HL-60 (cell line): ENCODE results near the gene TOP2B.

Experiments used
- GABPA ChIP-seq: IDR thresholded peaks from 2 replicates; pipeline ENCODE4 v1.6.1; 2012; ENCODE audit warnings: low read depth
- POLR2AphosphoS5 ChIP-seq: IDR thresholded peaks from 2 replicates; pipeline ENCODE4 v1.6.1; 2012; ENCODE audit warnings: low read depth
- SPI1 ChIP-seq: IDR thresholded peaks from 2 replicates; pipeline ENCODE4 v1.6.1; 2012; ENCODE audit warnings: low read depth, mild to moderate bottlenecking, borderline replicate concordance
- TF ChIP-seq, protein P1 (sequence below): IDR thresholded peaks from 2 replicates; pipeline ENCODE4 v1.6.1; 2012; ENCODE audit warnings: low read depth; ENCODE audit not compliant: insufficient replicate concordance
- TF ChIP-seq, protein P2 (sequence below): IDR thresholded peaks from one replicate; pipeline ENCODE4 v1.5.1; 2011; ENCODE audit warnings: low read length, control low read depth, inconsistent platforms; ENCODE audit not compliant: insufficient read depth

DNA sequence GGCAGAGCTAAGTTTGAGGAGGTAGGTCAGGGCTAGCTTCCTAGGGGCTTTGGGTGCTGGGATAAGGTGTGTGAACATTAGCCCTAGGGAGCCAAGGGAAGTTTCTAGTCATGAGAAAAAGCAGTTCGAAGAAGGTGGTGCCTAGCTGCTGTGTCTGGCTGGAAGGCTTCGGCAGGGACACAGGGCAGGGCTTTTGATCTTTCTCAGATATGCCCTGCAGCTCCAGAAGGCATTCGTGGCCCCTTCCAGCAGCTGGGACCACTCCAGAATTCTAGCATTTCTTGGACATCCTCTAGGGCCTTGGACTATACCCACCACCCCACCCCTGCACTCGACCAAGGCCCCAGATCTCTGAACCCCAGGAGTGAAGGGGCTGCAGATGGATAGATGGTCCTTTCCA, 88.6 kb downstream of the TOP2B start:
- TF ChIP-seq, protein P1, sequence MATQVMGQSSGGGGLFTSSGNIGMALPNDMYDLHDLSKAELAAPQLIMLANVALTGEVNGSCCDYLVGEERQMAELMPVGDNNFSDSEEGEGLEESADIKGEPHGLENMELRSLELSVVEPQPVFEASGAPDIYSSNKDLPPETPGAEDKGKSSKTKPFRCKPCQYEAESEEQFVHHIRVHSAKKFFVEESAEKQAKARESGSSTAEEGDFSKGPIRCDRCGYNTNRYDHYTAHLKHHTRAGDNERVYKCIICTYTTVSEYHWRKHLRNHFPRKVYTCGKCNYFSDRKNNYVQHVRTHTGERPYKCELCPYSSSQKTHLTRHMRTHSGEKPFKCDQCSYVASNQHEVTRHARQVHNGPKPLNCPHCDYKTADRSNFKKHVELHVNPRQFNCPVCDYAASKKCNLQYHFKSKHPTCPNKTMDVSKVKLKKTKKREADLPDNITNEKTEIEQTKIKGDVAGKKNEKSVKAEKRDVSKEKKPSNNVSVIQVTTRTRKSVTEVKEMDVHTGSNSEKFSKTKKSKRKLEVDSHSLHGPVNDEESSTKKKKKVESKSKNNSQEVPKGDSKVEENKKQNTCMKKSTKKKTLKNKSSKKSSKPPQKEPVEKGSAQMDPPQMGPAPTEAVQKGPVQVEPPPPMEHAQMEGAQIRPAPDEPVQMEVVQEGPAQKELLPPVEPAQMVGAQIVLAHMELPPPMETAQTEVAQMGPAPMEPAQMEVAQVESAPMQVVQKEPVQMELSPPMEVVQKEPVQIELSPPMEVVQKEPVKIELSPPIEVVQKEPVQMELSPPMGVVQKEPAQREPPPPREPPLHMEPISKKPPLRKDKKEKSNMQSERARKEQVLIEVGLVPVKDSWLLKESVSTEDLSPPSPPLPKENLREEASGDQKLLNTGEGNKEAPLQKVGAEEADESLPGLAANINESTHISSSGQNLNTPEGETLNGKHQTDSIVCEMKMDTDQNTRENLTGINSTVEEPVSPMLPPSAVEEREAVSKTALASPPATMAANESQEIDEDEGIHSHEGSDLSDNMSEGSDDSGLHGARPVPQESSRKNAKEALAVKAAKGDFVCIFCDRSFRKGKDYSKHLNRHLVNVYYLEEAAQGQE, result no peak
- TF ChIP-seq, protein P2, sequence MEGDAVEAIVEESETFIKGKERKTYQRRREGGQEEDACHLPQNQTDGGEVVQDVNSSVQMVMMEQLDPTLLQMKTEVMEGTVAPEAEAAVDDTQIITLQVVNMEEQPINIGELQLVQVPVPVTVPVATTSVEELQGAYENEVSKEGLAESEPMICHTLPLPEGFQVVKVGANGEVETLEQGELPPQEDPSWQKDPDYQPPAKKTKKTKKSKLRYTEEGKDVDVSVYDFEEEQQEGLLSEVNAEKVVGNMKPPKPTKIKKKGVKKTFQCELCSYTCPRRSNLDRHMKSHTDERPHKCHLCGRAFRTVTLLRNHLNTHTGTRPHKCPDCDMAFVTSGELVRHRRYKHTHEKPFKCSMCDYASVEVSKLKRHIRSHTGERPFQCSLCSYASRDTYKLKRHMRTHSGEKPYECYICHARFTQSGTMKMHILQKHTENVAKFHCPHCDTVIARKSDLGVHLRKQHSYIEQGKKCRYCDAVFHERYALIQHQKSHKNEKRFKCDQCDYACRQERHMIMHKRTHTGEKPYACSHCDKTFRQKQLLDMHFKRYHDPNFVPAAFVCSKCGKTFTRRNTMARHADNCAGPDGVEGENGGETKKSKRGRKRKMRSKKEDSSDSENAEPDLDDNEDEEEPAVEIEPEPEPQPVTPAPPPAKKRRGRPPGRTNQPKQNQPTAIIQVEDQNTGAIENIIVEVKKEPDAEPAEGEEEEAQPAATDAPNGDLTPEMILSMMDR, result no peak
- TF ChIP-seq POLR2AphosphoS5 (no peak), GABPA (no peak), SPI1 (no peak)
